Activated T-helper 1 cell treated with anti-CD3 and anti-CD28 coated beads, Interleukin-2, amount 50 U/mL, for 16 hours (primary cell): Measurements from ENCODE around the gene SGCE.

Source experiments
- DNase-seq, 2 donors: peaks; one replicate each; pipeline ENCODE4 v3.0.0-alpha.2; 2020; ENCODE audit warnings: low read depth in 1 of 2, low spot score in 1 of 2

SGCE gene

DNA sequence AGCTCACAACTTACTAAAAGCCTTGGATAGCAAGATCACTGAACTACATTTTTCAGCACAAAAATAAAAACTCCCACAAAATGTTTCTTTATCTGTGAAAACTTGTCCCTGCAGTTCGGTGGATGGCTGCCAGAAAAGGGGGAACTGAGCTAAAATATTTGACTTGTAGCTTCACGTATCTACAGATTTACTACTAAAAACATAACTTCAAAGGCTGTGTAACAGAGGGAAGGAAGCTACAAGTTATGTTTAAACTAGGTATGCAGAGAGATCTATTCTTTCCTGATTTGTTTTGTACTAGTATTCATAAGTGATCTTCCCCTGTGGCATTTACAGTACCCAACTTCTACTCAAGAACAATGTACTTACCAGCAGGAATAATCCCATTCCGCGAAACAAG, 25.1 kb downstream of the SGCE start:
- no peak for DNase-seq

DNA sequence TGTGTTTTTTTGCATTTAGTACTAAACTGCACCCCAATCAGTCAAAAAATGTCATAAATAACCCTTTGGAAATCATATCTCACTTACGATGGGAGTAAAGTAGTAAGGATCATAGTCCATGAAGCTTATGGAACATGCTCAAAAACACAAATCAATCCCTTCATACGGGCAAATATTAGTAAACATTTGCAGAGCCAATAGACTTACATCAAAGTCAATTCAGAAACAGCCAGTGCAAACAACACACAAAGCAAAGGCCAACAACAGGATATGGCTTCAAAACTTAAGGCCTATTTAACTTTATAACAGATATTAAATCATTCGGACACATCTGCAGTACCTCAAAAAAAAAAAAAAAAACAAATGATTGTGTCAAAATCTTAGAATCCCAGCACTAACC, 32.1 kb downstream of the SGCE start:
- no peak for DNase-seq

DNA sequence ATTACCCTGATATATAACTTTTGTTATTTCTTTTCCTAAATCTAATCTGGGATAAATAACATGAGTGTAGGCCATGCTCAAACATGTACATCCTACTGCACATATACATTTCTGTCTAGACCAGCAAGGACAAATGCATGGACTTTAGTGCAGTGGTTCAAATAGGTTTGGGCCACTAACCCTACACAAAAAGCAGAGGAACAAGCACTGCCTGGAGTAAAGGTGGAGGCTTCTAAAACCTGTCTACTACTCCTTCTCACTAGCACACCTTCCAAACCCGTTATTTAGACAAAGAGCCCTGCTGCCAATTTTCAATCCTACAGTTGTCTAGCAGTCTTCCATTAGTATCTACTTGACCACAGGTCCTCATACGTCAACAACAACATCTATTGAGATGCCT, 34.8 kb downstream of the SGCE start:
- no peak for DNase-seq

DNA sequence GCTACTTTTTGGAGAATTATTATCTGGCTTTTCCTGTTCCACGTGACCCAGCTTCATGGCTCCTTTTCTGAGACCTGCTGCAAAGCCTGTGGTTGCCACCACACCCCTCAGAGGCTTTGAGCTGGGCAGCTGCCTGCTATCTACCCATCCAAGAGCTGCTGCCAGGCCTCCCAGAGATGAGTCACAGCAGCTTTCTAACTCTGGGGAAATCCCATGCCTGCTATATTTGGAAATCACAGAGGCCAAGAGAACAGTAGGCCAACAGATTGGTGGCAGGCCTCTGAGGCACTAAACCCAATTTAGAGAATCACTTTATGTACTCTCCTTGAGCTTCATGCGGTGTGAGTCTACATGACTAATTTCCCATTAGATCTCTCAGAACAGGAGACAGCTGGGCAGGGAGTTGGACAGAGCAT, 35.2 kb downstream of the SGCE start:
- DNase-seq, result no peak

DNA sequence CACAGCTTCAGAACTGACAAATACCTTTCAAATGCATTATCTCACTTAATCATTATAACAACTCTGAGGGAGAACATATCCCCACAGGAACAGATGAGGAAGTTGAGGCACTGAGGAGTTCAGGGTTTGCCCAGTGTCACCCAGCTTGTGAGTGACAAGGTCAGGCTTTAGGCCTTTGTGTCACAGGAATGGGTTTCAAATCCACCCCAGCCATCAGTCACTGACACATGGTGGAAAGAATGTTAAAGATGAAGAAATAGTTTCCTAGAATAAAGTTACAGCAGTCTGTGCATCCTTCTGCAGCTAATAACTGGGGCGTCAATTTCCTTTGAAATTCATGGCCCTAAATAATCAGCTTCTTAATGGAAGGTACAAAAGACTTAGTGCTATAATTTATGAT, 37.8 kb downstream of the SGCE start:
- no peak for DNase-seq

DNA sequence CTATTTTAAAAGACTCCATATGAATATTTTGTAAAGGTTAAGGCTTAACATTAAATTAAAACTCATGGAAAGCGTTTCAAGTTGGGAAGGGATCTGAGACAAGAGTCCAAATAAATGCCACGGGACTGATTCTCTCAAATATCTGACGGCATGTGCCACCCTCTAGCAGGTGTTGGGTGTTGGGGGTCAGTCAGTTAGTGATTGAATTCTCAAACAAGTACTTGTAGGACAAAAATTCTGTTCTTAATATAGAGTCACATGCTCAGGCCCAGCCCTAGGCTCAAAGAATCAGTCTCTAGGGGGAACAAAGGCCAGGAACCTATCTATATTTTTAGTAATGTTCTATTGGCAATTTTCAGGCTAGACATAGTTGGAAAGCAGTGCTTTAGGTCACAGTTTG, 39.1 kb downstream of the SGCE start:
- DNase-seq, result no peak

DNA sequence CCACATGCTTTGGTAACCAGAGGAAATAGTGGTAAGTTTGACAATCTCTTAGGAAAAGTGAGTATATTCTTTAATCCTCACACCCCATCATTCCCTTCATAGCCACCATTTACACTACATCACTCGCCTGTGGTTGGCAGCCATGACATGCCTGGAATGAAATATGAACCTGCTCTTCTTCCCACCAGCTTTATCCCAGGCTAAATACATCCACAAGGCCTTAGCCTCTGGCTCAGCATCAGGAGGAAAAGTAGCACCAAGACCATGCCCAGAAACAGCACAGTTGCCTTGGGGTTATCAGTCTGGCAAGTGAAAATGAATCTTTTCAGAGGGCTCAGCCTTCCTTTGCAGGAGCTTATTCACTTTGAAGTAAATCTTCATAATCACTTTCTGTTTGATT, 40.3 kb downstream of the SGCE start:
- DNase-seq, result no peak

DNA sequence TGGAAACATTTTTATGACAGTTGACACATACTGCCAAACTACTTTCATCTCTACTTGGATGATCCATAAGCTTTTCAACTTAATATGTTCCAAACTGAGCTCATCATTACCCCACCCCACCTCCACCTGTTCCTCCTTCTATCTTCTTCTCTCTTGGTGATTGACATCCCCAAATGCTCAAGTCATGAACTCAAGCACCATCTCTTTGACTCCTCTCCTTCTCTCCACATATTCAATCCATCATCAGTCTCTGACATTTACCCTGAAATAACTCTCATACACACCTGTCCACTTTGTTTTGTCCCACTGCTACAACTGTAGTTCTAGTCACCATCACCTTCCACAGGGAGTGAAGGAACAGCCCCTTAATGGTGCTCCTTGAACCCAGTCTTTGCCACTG, 43.3 kb downstream of the SGCE start:
- no peak for DNase-seq

DNA sequence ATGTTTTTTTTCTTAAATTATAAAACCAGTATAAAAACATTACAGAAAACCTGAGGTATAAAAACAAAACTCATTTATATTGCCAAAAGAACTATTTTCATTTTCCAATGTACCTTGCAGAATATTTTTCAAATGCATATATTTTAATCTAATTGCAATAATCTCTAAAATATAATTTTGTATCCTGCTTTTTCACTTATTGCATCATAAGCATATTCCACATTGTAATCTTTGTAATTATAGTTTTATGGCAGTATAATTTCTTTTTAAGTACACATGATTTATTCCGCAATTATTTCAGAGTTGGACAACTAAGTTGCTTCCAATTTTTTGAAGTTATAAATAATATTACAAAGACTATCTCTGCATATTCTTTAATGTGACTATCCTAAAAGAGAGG, 43.7 kb downstream of the SGCE start:
- no peak for DNase-seq

DNA sequence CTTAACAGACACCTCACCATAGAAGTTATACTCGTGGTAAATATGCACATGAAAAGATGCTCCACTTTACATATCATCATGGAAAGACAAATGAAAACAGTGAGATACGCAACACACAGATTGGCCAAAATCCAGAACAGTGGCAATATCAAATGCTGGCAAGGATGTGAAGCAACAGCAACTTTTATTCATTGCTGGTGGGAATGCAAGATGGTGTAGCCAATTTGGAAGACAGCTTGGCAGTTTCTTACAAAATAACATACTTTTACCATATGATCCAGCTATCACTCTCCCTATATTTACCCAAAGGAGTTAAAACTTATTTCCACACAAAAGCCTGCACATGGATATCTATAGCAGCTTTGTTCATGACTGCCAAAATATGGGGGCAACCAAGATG, 46.4 kb downstream of the SGCE start:
- no peak for DNase-seq

DNA sequence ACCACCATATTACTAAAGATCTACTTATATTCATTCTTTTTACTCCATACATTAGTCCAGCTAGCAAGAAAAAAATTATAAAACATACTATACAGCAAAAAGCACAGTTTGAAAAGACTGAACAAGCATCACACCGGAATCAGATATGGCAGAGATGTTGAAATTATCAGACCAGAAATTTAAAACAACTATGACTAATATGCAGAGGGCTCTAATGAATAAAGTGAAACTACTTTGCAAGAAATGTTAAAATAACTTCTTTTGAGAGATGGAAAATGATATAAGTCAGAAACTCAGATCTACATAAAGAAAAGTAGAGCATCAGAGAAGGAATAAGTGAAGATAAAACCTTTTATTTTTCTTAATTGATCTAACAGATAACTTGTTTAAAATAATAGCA, 50.9 kb downstream of the SGCE start:
- DNase-seq, result no peak

DNA sequence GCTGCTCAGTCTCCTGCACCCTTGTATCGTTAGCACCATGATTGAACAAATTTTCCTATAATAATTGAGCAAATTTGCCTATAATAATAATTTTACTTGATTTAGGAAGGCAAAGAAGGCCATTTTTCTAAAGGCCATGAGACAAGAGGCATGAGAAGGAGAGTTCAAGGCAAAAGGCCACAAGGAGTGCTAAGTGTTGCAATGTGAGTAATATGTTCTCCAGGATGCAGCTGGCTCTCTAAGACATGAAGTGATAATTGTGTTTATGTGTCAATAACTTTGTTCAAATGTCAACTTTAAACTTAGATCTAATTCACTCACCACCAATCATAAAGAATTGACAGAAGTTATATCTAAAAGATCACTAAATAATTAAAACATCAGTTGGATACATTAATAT, 53.8 kb downstream of the SGCE start:
- DNase-seq, result no peak

DNA sequence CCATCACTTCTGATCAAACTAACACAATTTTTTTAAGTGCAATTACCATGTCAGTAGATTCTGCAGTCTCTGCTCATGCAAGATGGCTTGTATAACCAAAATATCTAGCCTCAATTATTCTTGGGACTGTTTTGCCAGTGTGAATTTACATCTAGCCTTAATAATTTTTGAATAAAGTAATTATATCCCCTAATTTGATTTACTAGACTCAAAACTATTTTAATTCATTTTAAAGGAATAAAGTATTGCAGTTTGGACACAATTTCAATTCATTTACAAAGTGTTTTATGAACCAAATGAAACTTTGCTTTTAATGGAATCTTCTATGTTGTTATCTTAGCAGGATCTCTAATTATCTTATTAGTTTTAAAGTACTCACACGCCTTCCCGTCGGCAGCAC, 55.7 kb downstream of the SGCE start:
- no peak for DNase-seq

DNA sequence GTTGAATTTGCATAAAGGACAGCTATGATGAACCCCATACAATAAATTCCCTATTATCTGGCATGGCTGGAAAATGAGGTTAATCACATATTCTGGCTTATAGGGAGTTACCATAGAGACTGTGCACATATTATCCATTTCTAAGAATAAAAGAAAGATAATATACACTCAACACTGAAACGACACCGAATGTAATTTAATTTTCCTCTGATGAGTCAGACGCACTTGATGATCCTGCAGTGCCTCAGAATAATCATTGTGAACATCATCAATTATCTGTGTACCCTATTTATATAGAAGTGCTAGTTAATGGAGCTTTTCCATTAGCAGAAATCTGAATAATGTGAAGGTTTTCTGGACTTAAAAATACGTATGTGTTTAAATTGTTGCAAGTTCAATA, 60.2 kb downstream of the SGCE start:
- no peak for DNase-seq

DNA sequence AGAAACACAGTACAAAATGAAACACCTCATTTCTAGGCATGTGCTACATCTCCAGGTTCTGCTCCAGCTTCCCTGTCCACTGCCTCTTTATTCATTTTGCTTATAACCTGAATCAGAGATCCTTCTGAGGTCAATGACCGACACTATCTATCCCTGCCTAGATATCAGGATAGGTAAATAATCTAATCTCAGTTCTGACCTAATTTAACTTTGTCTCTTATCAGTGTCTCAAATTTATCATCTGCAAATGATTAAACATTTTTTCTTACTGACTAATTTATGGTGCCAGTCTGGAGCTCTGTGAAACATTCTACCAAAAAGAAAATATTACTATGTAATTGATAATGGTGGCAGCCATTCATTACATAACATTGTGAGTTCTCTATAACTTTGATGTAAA, 61.1 kb downstream of the SGCE start:
- DNase-seq, result no peak

DNA sequence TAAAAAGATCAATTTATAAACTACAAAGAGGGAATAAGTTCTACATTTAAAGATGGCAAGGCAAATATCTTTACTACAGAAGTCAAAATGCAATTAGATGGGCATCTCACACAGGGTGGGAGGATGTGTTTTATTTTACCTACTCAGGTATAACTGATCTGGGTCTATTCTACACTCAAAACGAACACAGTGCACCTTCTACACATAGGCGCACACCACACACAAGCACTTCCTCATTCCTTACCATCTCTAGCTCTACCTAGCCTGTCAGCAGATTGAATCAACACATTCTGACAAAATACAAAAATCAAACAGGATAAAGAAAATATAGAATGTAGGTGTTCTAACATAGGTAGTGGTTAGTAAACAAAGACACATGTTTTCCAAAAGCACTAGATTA, 64.8 kb downstream of the SGCE start:
- no peak for DNase-seq

DNA sequence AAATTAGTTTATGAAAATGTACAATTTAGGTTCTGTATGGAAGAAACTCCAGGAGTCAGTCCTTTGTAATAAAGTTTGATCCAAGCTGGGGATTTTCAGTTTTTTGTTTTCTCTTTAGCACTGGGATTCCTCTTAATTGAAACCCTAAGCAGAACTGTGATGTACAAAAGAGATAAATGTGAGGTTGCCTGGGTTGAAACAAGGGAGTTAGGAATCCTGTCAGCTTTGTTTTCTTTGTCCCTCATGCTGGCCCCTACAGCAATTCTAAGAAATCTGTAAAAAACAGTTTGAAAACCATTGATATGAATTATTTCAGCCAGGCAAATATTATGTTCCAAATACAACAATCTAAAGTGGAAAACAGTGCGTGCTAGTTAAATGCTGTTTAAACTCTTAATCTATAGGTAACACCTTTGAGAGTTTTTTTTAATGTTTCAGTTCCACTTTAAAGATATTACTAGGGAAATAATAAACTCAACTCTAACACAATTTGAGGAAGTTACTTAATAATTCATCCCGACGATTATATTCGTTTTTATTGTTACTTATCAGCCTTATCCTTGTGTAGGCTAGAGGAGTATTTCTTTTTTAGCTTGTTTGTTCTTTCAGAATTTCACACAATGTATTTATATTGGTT, 65.3 kb downstream of the SGCE start:
- no peak for DNase-seq

DNA sequence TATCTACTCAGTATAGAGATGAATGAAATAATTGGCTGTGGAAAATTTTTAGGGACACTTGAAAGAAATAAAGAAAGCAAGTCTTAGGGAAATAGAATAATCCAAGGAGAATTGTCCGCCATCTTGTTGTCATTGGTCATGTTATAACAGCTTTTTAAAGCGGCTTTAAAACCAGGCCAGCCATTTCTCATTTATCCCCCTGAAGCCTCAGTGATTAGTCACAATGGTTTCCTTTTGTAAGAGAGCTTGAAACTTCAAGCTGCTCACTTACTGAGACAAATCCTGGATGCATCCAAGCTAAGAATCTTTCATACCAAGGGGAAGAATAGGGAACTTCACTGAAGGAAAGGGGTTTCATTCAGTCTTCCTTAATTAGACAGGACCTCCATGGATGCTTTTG, 67.9 kb downstream of the SGCE start:
- no peak for DNase-seq

DNA sequence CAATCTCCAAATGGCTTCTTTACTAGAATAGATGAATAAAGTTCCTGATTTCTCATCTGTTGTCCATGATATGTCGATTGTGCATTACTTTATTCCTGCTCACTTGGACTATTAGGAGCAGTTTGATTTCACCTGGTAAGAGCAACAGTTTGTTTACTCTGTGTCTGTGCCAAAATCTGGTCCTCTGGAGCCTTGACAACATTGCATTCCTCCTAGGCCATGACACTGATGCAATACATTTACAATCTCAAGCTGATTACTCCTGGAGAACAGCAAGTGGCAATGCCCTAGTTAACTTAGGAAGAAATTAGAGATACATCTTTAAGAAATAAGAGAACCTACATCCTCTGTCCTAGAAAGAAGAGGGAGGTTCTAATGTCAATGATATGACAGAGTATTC, 71.8 kb downstream of the SGCE start:
- DNase-seq, result no peak

DNA sequence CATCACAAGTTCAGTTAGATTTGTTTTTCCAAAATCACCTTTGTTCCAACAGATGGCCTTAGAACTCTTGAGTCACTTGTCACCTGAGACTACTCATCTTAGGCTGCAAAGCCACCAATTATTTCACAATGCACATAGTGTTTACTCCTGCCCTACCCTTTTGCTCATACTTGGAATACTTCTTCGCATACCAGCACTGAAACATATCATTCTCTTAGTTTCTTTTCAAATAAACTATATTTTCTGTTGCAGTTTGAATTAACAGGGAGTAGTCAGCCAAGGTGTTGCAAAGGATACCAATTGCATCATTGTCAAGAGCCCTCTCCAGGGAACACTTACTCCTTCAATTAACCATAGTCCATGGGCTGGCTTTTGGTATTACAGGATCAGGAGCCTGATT, 75.3 kb downstream of the SGCE start:
- DNase-seq, result no peak

DNA sequence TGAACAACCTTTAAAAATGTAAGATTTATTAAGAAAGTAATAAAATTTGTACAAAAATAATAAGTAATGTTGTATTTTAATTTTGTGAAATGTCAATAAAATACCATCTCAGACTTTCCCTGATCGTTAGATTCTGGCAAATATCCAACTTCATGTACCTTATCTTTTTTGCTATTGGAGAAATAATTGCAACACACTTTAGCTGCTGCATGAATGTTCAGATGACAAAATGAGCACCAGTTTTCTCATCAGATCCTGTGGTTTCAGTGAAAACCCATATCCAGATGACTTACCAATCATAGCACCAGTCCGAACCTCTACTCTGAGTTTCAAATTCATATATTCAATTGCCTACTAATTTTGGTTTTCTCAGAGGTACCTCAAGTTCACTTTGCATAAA, 76.5 kb downstream of the SGCE start:
- DNase-seq, result no peak

DNA sequence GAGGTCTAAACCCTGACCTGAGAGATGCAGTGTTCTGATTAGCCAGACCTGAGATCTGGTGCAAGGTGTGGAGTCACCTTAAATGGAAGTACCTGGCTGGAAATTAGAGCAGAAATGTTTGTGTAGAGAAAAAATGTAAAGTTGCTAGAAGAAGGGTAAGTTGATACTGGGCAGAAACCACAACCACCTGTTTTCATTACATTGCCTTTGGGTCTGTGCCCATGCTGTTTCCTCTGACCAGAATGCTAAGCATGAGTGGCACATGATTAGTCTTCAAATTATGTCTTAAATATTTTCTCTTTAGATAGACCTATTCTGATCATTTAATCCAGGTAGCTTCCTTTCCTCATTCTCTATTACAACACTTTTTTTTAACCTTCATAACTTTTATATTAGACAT, 77.3 kb downstream of the SGCE start:
- no peak for DNase-seq

DNA sequence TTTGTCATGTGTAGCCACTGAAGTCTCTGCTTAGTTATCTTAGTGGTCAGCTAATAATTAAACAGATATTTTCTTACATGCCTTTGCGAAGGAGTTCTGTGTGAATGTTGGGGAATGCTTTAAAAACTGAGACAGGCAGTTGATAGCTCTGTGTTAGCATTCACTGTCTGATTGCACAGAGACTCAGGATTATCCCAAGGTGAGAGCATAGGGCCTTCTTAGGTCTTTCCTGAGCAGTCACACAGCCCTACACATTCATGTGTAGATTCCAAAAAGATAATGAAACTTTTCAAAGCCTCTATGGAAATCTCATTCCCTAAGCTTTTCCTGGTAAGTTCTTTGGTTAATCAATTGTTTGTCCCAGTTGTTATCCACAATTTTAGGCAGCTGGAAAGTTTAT, 78.6 kb downstream of the SGCE start:
- DNase-seq, result no peak

DNA sequence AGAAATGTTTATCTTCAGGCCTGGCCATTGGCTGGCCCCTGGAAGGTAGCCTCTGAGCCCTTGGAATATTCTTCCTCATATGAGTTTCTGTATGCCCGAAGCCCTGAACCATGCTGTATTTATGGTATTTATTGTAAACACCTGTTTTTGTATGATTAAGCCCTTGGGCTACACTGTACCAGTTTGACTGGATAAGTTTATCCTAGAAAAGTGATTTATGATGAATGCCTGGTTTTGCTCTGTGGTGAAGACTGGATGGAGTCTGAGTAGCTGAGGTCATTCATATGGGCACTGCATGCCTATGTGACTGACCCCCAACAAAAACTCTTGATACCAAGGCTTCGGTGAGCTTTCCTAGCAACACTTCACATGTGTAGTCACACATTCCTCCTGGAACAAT, 79.6 kb downstream of the SGCE start:
- DNase-seq, result no peak
